GM13976 (cell line): Measurements from ENCODE around the gene GPR183.

ENCODE experiments used
- DNase-seq: peaks from one replicate; pipeline ENCODE4 v3.0.0; 2012; ENCODE audit warnings: low spot score
- CTCF ChIP-seq: IDR thresholded peaks from 2 replicates; pipeline ENCODE4 v1.5.1; 2012; ENCODE audit warnings: borderline replicate concordance, mild to moderate bottlenecking; ENCODE audit not compliant: insufficient read depth; ENCODE audit errors: extremely low read depth, missing control alignments, control extremely low read depth
- in situ Hi-C: fragments of 300-500 bp; cut with MboI; formaldehyde crosslinking; loops from one replicate; pipeline ENCODE4 v1.12.0; 2022; ENCODE audit warnings: low sequenced_read_pairs, mixed read lengths, inconsistent platforms; ENCODE audit not compliant: unreplicated experiment

GPR183 gene

GRCh38 chr13:99314640-99315176 is 7.5 kb upstream of the GPR183 start:
- no peak for DNase-seq
- TF ChIP-seq CTCF, result no peak
- in situ Hi-C loops, result no loop called here

GRCh38 chr13:99313941-99314340 is 6.7 kb upstream of the GPR183 start:
- no peak for DNase-seq
- in situ Hi-C loops, result no loop called here
- no peak for TF ChIP-seq CTCF

GRCh38 chr13:99313501-99313900 is 6.3 kb upstream of the GPR183 start:
- no peak for DNase-seq
- TF ChIP-seq CTCF, result no peak
- in situ Hi-C loops, result no loop called here

- in situ Hi-C loops, result no loop called here
- no peak for DNase-seq
- TF ChIP-seq CTCF, result no peak
These were observed 5.3 kb upstream of the GPR183 start for GRCh38 chr13:99312493-99312883.

GRCh38 chr13:99311748-99312492 is 4.7 kb upstream of the GPR183 start:
- no peak for DNase-seq
- TF ChIP-seq CTCF, result no peak
- in situ Hi-C loops, result no loop called here

GRCh38 chr13:99311137-99311536 is 3.9 kb upstream of the GPR183 start:
- no peak for DNase-seq
- in situ Hi-C loops, result no loop called here
- no peak for TF ChIP-seq CTCF
